ENCODE data around the gene ANKH.

ANKH gene

GRCh38 chr5:14720236-14720923, 151.2 kb downstream of the ANKH start:
- no peak overlapping the region for H3K27ac ChIP-seq
- no peaks in the 10 kb centered on the region for H3K36me3 ChIP-seq (ENCODE audit: insufficient read depth)
- no peak overlapping the region for H2AFZ ChIP-seq (ENCODE audit: low read depth)
- TF ChIP-seq CTCF (conservative IDR thresholded peaks at IDR 0.05; ENCODE audit: low read depth, low read length): no peak
- no peak overlapping the region for H3K4me2 ChIP-seq
- no peaks in the 10 kb centered on the region for H3K79me2 ChIP-seq (ENCODE audit: insufficient read depth, low read depth)
- H4K20me1 ChIP-seq (ENCODE audit: insufficient read depth): no peaks in the 10 kb centered on the region
- no peak overlapping the region for H3K9ac ChIP-seq
- no peak overlapping the region for H3K4me3 ChIP-seq (IDR thresholded peaks at IDR 0.05; ENCODE audit: insufficient read depth, low read depth, low read length)
- H3K27me3 ChIP-seq (ENCODE audit: insufficient read depth, low read depth): no peaks in the 10 kb centered on the region
- no peaks in the 10 kb centered on the region for H3K4me1 ChIP-seq (ENCODE audit: low read depth, poor library complexity, severe bottlenecking)

GRCh38 chr5:14718778-14719177, 152.8 kb downstream of the ANKH start:
- Histone ChIP-seq H3K4me1 (ENCODE audit: low read depth, poor library complexity, severe bottlenecking) (no peaks in the 10 kb centered on the region), H3K27me3 (ENCODE audit: insufficient read depth, low read depth) (no peaks in the 10 kb centered on the region), H3K36me3 (ENCODE audit: insufficient read depth) (no peaks in the 10 kb centered on the region; the same call in 1 of the 2 replicates), H3K4me2 (no peak overlapping the region), H3K79me2 (ENCODE audit: insufficient read depth, low read depth) (no peaks in the 10 kb centered on the region), H3K9ac (no peak overlapping the region), H3K4me3 (IDR thresholded peaks at IDR 0.05; ENCODE audit: insufficient read depth, low read depth, low read length) (no peak overlapping the region), H2AFZ (ENCODE audit: low read depth) (no peak overlapping the region), H4K20me1 (ENCODE audit: insufficient read depth) (no peaks in the 10 kb centered on the region), H3K27ac (no peak overlapping the region)
- TF ChIP-seq CTCF (conservative IDR thresholded peaks at IDR 0.05; ENCODE audit: low read depth, low read length): no peak

- no peak for TF ChIP-seq CTCF (conservative IDR thresholded peaks at IDR 0.05; ENCODE audit: low read depth, low read length)
- Histone ChIP-seq H3K4me2 (no peak overlapping the region), H3K79me2 (ENCODE audit: insufficient read depth, low read depth) (no peaks in the 10 kb centered on the region), H3K9ac (no peak overlapping the region), H4K20me1 (ENCODE audit: insufficient read depth) (no peaks in the 10 kb centered on the region), H3K36me3 (ENCODE audit: insufficient read depth) (no peaks in the 10 kb centered on the region; the same call in 1 of the 2 replicates), H3K4me3 (IDR thresholded peaks at IDR 0.05; ENCODE audit: insufficient read depth, low read depth, low read length) (no peak overlapping the region), H2AFZ (ENCODE audit: low read depth) (no peak overlapping the region), H3K4me1 (ENCODE audit: low read depth, poor library complexity, severe bottlenecking) (no peaks in the 10 kb centered on the region), H3K27me3 (ENCODE audit: insufficient read depth, low read depth) (no peaks in the 10 kb centered on the region), H3K27ac (no peak overlapping the region)
Observed at GRCh38 chr5:14716755-14717752, 154.5 kb downstream of the ANKH start.

GRCh38 chr5:14715481-14715880, 156.1 kb downstream of the ANKH start:
- H3K9ac ChIP-seq: no peak overlapping the region
- H3K79me2 ChIP-seq (ENCODE audit: insufficient read depth, low read depth): no peaks in the 10 kb centered on the region
- no peaks in the 10 kb centered on the region; the same call in 1 of the 2 replicates for H3K36me3 ChIP-seq (ENCODE audit: insufficient read depth)
- no peak for TF ChIP-seq CTCF (conservative IDR thresholded peaks at IDR 0.05; ENCODE audit: low read depth, low read length)
- no peak overlapping the region for H3K27ac ChIP-seq
- H4K20me1 ChIP-seq (ENCODE audit: insufficient read depth): no peaks in the 10 kb centered on the region
- no peaks in the 10 kb centered on the region for H3K27me3 ChIP-seq (ENCODE audit: insufficient read depth, low read depth)
- H2AFZ ChIP-seq (ENCODE audit: low read depth): no peak overlapping the region
- H3K4me1 ChIP-seq (ENCODE audit: low read depth, poor library complexity, severe bottlenecking): no peaks in the 10 kb centered on the region
- H3K4me2 ChIP-seq: no peak overlapping the region
- H3K4me3 ChIP-seq (IDR thresholded peaks at IDR 0.05; ENCODE audit: insufficient read depth, low read depth, low read length): no peak overlapping the region

Data from KMS-11 (cell line).